Endothelial cell of umbilical vein (primary cell): ENCODE measurements around the gene DNM2. TPM values are rescaled to one million over a fixed set of nuclear protein-coding genes. Genes with fewer than 3 reads are reported as not detected.

Experiments
- BruUV-seq: library from RNA; stranded (reverse); fragments of 400-500 nt; replicated peaks from 2 replicates; lab custom pipeline; 2021; lab: Mats Ljungman, UMichigan
- CTCF ChIA-PET: fragments of 300-600, 350-600 bp; sonication (Branson Sonifier 250); formaldehyde crosslinking; loops from one replicate; lab custom pipeline; 2021; ENCODE audit warnings: antibody characterized with exemption, inconsistent platforms; lab: Charles Lee
- POLR2A ChIA-PET: fragments of 300-600, 350-600 bp; sonication (Branson Sonifier 250); formaldehyde crosslinking; loops from one replicate; lab custom pipeline; 2021; ENCODE audit warnings: antibody characterized with exemption, inconsistent platforms; lab: Charles Lee
- DNase-seq: peaks from one replicate; pipeline ENCODE4 v3.0.0-alpha.2; 2011; ENCODE audit warnings: low read depth, low spot score
- FAIRE-seq: peaks from 2 replicates; lab custom pipeline; 2011; peaks lifted over from hg19 to GRCh38; lab: Jason Lieb, UNC
- H2AFZ ChIP-seq: 2 replicates; pipeline ENCODE4 v1.6.0; 2012; ENCODE audit warnings: low read depth, low read length, control low read depth, inconsistent platforms
- H3K27ac ChIP-seq: 2 replicates; pipeline ENCODE4 v1.5.1; 2011; ENCODE audit warnings: low read depth, mild to moderate bottlenecking, control low read depth, low read length, moderate library complexity; ENCODE audit not compliant: insufficient read depth
- H3K27me3 ChIP-seq, 2 experiments: 2 replicates each; pipeline versions ENCODE4 v1.6.0 to v1.6.1; 2011; ENCODE audit warnings: low read length in 2 of 2, mixed read lengths in 1 of 2; ENCODE audit not compliant: control insufficient read depth in 2 of 2, insufficient read depth in 2 of 2
- H3K36me3 ChIP-seq, 2 experiments: 2 replicates in 1 of 2; 3 replicates in 1 of 2; pipeline ENCODE4 v1.5.1; 2011; ENCODE audit warnings: low read length in 2 of 2, mild to moderate bottlenecking in 1 of 2, moderate library complexity in 1 of 2; ENCODE audit not compliant: control insufficient read depth in 2 of 2, insufficient read depth in 2 of 2; ENCODE audit errors: extremely low read depth in 1 of 2
- H3K4me1 ChIP-seq: 3 replicates; pipeline ENCODE4 v1.5.1; 2011; ENCODE audit warnings: mild to moderate bottlenecking, low read length; ENCODE audit not compliant: control insufficient read depth, insufficient read depth; ENCODE audit errors: extremely low read depth
- H3K4me2 ChIP-seq: 2 replicates; pipeline ENCODE4 v1.6.1; 2011; ENCODE audit warnings: low read length, control low read depth, mixed read lengths; ENCODE audit not compliant: insufficient read depth
- H3K4me3 ChIP-seq, 3 experiments: fragments of 200-600 bp in 1 of 3; sonication (generic), shearing (Covaris generic) in 1 of 3; replicated peaks in 1 of 3; 2 replicates each; pipeline ENCODE4 v1.5.1; 2011 to 2016; ENCODE audit warnings: control low read depth in 3 of 3, low read length in 3 of 3, mild to moderate bottlenecking in 2 of 3, inconsistent platforms in 1 of 3, low read depth in 1 of 3, moderate library complexity in 1 of 3; ENCODE audit not compliant: insufficient read depth in 1 of 3
- H3K79me2 ChIP-seq: 2 replicates; pipeline ENCODE4 v1.6.0; 2012; ENCODE audit warnings: low read length, inconsistent platforms; ENCODE audit not compliant: control insufficient read depth, insufficient read depth
- H3K9ac ChIP-seq: replicated peaks from 2 replicates; pipeline ENCODE3; 2011; ENCODE audit warnings: low read length, control low read depth; ENCODE audit not compliant: insufficient read depth; ENCODE audit errors: extremely low read depth
- H3K9me1 ChIP-seq: replicated peaks from 3 replicates; pipeline ENCODE4 v1.6.0; 2011; ENCODE audit warnings: mild to moderate bottlenecking, low read length; ENCODE audit not compliant: control insufficient read depth, insufficient read depth; ENCODE audit errors: extremely low read depth
- H3K9me3 ChIP-seq: replicated peaks from 2 replicates; pipeline ENCODE4 v1.5.1; 2012; ENCODE audit warnings: low read length, inconsistent platforms; ENCODE audit not compliant: control insufficient read depth, insufficient read depth
- H4K20me1 ChIP-seq: replicated peaks from 2 replicates; pipeline ENCODE3; 2011; ENCODE audit warnings: mild to moderate bottlenecking, low read length; ENCODE audit not compliant: control insufficient read depth, insufficient read depth; ENCODE audit errors: extremely low read depth
- EZH2 ChIP-seq: IDR thresholded peaks from 2 replicates; pipeline ENCODE4 v1.6.1; 2012; ENCODE audit warnings: borderline replicate concordance, low read depth, mild to moderate bottlenecking, moderate library complexity, low read length, inconsistent platforms; ENCODE audit not compliant: severe bottlenecking
- FOS ChIP-seq: IDR thresholded peaks from 2 replicates; pipeline ENCODE4 v1.6.1; 2011; ENCODE audit warnings: mild to moderate bottlenecking, low read length, moderate library complexity, borderline replicate concordance; ENCODE audit not compliant: insufficient read depth
- GATA2 ChIP-seq: IDR thresholded peaks from 2 replicates; pipeline ENCODE4 v1.7.0; 2011; ENCODE audit warnings: low read depth, mild to moderate bottlenecking, moderate library complexity, mixed read lengths, low read length; ENCODE audit not compliant: insufficient read length, insufficient read depth
- JUN ChIP-seq: IDR thresholded peaks from 2 replicates; pipeline ENCODE4 v1.6.1; 2011; ENCODE audit warnings: borderline replicate concordance, low read depth; ENCODE audit not compliant: insufficient read length, insufficient read depth
- MYC ChIP-seq: IDR thresholded peaks from one replicate; pipeline ENCODE4 v1.6.1; 2011; ENCODE audit warnings: mild to moderate bottlenecking, low read depth, low read length
- POLR2A ChIP-seq: IDR thresholded peaks from 2 replicates; pipeline ENCODE4 v1.6.1; 2012; ENCODE audit warnings: low read depth, mild to moderate bottlenecking, control low read depth, low read length
- POLR2AphosphoS5 ChIP-seq: IDR thresholded peaks from 2 replicates; pipeline ENCODE4 v1.6.1; 2012; ENCODE audit warnings: low read depth, mild to moderate bottlenecking, control low read depth, low read length, moderate library complexity; ENCODE audit not compliant: insufficient read depth
- dilution Hi-C: fragments of 300-500 bp; cut with MboI; formaldehyde crosslinking; loops from one replicate; pipeline ENCODE4 v1.15.0; 2019; ENCODE audit warnings: low sequenced_read_pairs; ENCODE audit not compliant: extremely low pct_ligation_motif_present
- intact Hi-C: fragments of 100-400 bp; cut with micrococcal nuclease; formaldehyde crosslinking; loops from one replicate; pipeline ENCODE4 v1.10.0; 2022
- polyA plus RNA-seq, 4 experiments: library from polyadenylated mRNA; depleted of rRNA in 3 of 4; stranded (reverse) in 3 of 4; unstranded in 1 of 4; fragments of >200 nt; gene quantifications; 2 replicates each; pipeline versions ENCODE4 v1.2.1 to v1.2.3, GENCODE V29; 2011 to 2012; ENCODE audit warnings: missing spikeins in 1 of 4
- total RNA-seq: library from RNA; stranded (reverse); gene quantifications from 2 replicates; pipeline ENCODE4 v1.2.3, GENCODE V29; 2021
- TF ChIP-seq, protein P1 (sequence below): IDR thresholded peaks from 2 replicates; pipeline ENCODE4 v1.6.1; 2011; ENCODE audit not compliant: insufficient read depth, insufficient read length
- TF ChIP-seq, protein P2 (sequence below), 2 donors: IDR thresholded peaks; 1 replicate in 1 of 2; 2 replicates in 1 of 2; pipeline ENCODE4 v1.5.1; 2011; ENCODE audit warnings: low read length in 2 of 2, mild to moderate bottlenecking in 2 of 2, moderate library complexity in 2 of 2, control low read depth in 1 of 2, inconsistent platforms in 1 of 2, low read depth in 1 of 2; ENCODE audit not compliant: insufficient read depth in 1 of 2; ENCODE audit errors: extremely low read depth in 1 of 2

Gene DNM2
- total and polyA plus RNA-seq, 2 donors (not counting 3 experiments of a cell fraction or from before 2014, with no cell fraction given), result 81.8 to 175 TPM

DNA sequence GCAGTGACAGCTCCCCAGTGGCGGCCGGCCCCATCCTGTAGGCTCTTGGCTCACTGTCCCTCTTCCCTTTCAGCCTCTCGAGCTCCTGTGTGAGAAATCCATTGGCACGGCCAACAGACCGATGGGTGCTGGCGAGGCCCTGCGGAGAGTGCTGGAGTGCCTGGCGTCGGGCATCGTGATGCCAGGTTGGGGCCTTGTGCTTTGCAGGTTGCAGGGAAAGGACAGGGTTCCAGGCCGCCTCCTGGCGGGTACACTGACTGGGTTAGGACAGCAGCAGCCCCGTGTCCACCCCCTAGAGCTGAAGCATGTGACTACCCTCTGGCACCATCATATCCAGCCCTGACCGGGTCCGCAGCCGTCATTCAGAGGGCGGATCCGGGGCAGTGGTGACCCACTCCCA lies 38.1 kb upstream of the DNM2 start:
- TF ChIP-seq, protein P1, sequence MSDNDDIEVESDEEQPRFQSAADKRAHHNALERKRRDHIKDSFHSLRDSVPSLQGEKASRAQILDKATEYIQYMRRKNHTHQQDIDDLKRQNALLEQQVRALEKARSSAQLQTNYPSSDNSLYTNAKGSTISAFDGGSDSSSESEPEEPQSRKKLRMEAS, result no peak
- no peak for TF ChIP-seq JUN
- no peak for TF ChIP-seq POLR2AphosphoS5
- no peak for TF ChIP-seq EZH2
- no peak for TF ChIP-seq MYC
- TF ChIP-seq POLR2A, result no peak
- no peak for TF ChIP-seq GATA2
- TF ChIP-seq FOS, result no peak
- TF ChIP-seq, protein P2, sequence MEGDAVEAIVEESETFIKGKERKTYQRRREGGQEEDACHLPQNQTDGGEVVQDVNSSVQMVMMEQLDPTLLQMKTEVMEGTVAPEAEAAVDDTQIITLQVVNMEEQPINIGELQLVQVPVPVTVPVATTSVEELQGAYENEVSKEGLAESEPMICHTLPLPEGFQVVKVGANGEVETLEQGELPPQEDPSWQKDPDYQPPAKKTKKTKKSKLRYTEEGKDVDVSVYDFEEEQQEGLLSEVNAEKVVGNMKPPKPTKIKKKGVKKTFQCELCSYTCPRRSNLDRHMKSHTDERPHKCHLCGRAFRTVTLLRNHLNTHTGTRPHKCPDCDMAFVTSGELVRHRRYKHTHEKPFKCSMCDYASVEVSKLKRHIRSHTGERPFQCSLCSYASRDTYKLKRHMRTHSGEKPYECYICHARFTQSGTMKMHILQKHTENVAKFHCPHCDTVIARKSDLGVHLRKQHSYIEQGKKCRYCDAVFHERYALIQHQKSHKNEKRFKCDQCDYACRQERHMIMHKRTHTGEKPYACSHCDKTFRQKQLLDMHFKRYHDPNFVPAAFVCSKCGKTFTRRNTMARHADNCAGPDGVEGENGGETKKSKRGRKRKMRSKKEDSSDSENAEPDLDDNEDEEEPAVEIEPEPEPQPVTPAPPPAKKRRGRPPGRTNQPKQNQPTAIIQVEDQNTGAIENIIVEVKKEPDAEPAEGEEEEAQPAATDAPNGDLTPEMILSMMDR (IDR thresholded peaks at IDR 0.05; ENCODE audit: extremely low read depth in 1 of 2, insufficient read depth in 1 of 2, low read depth in 1 of 2, low read length in 2 of 2), result no peak
- intact Hi-C loops (no loop called here), dilution Hi-C loops (no loop called here)
- CTCF ChIA-PET, result interaction anchor here (0.9 to 1.4 kb wide), 2 partner anchors 20 to 98 kb away, joined by 4 read pairs; no protein-coding TSS in a partner anchor
- H3K4me1 ChIP-seq, result no peaks in the 10 kb centered on the region
- POLR2A ChIA-PET, result no interaction called here
- no peak overlapping the region for H2AFZ ChIP-seq
- no peaks in the 10 kb centered on the region for H3K9me1 ChIP-seq
- no peaks in the 10 kb centered on the region for H3K27me3 ChIP-seq
- H3K79me2 ChIP-seq, result peaks cover 18% of the 10 kb centered on the region
- H3K4me3 ChIP-seq, result no peak overlapping the region
- H3K36me3 ChIP-seq, result peaks cover 49 to 72% of the 10 kb centered on the region in 2 experiments
- H3K9me3 ChIP-seq, result no peaks in the 10 kb centered on the region
- H3K4me2 ChIP-seq, result no peak overlapping the region
- FAIRE-seq, result no peak
- H4K20me1 ChIP-seq, result no peaks in the 10 kb centered on the region
- DNase-seq, result no peak
- no TSS peak for BruUV-seq
- no peak overlapping the region for H3K9ac ChIP-seq
- no peak overlapping the region for H3K27ac ChIP-seq
